Fibroblast of skin of right quadriceps (primary cell): ENCODE measurements around the gene ZNF385C.

Experiments
- DNase-seq: peaks from one replicate; pipeline ENCODE4 v3.0.0-alpha.2; 2013

Gene ZNF385C

DNA sequence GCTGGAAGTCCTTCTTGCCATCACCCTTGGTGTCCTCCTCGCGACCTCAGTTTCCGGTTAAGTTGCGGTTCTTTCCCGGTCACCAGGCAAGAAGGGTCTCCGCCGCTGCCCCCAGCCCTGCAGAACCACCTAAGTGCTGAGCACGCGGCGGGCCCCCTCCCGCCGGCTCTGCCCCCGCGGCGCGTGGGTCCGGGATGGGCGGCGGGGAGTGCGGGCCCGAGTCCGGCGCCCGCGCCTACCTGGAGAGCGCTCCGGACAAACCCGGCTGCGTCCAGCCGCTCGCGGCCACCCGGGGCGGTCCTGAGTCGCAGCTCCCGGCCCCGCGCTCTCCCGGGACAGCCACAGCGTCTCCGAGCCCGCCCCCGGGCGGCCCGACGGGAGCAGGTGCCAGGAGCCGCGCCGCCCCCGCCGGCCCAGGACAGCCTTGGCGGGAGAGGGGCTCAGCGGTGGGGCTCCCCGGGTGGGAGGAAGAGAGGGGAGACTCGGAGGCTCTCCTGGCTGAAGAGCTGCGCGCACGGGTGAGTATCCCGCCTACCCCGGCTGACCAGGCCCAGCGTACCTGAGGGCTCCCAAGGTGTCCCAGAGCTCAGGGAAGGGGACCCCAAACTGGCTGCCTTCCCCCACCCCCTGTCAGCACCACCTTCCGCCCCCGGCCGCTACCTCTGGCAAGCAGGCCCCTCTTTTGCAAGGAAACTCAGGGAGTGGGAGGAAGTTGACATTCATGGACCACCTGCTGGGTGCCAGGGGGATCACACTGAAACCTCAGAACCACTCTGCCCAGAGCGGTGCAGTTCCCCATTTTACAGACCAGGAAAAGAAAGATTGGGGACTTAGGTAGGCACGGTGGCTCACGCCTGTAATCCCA is 25.7 kb downstream of the ZNF385C start:
- no peak for DNase-seq

- DNase-seq: no peak
Observed at GRCh38 chr17:42071810-42072209, 26.5 kb downstream of the ZNF385C start.

- DNase-seq: no peak
Observed at GRCh38 chr17:42068979-42069378, 29.3 kb downstream of the ZNF385C start.

- DNase-seq: peak; percentile 24
Observed at GRCh38 chr17:42067371-42068091, 30.7 kb downstream of the ZNF385C start.

GRCh38 chr17:42065201-42065600 is 33.1 kb downstream of the ZNF385C start:
- DNase-seq: no peak

DNA sequence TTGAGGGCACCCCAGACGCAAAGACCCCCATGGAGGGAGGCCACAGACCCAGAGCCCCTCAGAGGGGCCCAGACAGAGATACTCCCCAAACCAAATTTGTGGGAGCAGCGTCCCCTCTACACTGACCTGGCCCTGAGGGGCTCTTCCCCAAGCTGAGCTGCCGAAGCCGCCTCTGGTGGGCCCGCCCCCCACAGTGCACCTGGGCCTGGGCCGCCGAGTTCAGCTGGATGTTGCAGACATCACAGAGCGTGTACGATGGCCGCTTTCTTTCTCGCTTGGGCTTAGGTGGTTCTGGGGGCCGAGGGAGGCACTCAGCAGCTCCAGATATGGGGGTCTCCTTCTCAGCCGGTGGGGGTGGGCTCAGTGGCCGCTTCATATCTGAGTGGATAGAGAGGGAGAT is 35.6 kb downstream of the ZNF385C start:
- no peak for DNase-seq

GRCh38 chr17:42061646-42062487 is 36.4 kb downstream of the ZNF385C start:
- no peak for DNase-seq

DNA sequence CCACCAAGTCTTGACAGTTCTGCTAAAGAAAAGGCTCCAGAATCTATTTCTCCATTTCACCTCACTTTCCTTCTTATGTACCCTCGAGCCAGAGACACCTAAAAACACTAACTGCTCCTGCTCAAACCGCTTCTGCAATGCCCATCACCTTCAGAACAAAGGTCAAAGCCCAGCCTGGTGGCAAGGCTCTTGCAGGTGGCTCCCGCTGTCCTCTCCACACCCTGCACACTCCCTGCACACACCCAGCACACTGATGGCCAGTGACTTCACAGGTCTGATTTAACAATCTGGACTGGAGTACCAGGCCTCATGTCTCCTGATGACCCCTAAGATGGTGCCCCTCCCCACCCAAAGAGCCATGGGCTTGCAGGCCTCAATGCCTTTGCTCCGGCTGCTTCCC is 38.0 kb downstream of the ZNF385C start:
- DNase-seq: no peak

DNA sequence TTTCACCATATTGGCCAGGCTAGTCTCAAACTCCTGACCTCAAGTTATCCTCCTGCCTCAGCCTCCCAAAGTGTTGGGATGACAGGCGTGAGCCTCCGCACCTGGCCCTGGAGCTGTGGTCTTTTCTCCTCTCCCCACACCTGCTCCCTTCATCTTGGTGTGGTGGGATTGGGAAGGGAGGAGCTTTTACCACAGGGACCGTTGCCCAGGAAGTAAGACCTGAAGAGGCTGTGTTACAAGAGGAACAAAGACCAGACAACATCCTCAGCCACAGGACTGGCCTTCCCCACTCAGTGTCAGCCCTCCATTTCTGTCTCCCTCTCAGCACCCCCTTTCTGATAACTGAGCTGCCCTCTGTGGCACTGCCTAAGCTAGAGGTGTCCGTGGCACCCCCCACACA is 38.5 kb downstream of the ZNF385C start:
- no peak for DNase-seq

- no peak for DNase-seq
Observed at GRCh38 chr17:42058063-42058462, 40.2 kb downstream of the ZNF385C start.

- no peak for DNase-seq
Observed at GRCh38 chr17:42056635-42057034, 41.6 kb downstream of the ZNF385C start.

- peak; percentile 17 for DNase-seq
Observed at GRCh38 chr17:42055496-42055895, 42.8 kb downstream of the ZNF385C start.

- DNase-seq: no peak
Observed at GRCh38 chr17:42055027-42055426, 43.2 kb downstream of the ZNF385C start.

GRCh38 chr17:42053731-42054500 is 44.4 kb downstream of the ZNF385C start:
- DNase-seq: no peak

DNA sequence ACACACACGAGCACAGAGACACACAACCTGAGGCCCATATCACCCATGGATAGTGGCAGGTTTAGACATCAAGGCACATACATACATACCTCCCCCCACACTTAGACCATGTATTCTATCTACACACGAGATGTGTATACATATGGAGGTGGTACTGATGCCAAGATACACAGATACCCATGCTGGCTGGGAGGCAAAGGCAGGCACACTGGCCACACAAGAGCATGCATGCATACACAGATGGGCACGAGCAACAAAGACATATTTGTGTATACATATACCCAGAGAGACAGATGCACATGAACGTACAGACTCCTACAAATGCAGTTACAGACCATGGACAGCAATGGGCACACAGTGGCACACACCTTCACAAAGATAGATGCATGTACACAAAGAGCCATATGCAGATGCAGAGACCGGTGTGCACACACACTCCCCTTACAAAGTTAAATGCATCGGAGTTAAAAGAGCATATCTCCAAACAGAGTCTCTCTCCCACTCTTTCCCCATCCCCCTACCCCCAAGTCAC is 45.9 kb downstream of the ZNF385C start:
- DNase-seq: no peak

- no peak for DNase-seq
Observed at GRCh38 chr17:42051645-42052044, 46.6 kb downstream of the ZNF385C start.

DNA sequence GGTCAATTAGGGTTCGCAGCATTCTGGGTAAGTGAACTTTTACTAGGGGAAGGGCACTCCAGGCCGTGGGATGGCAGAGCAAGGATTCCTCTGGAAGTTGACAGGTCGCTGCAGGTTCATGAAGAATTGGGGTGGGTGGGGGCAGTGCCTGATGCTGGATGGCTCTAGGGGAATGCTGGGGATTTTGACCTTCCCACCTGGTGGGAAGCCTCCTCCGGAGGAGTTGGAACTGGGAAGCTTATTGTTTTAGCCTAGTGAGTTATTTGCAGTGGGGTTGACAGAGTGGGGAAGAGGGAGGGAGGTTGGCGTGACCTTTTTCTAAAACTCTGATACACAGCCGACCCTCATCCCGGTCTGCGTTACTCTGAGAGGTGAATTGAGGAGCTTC is 47.3 kb downstream of the ZNF385C start:
- DNase-seq: no peak

GRCh38 chr17:42050393-42051012 is 47.8 kb downstream of the ZNF385C start, which contains the start of gene C17orf113:
C17orf113 (minus strand) TSS chr17:42050601; CDS start chr17:42043376, 7,225 bp downstream.
- DNase-seq: peak; percentile 25

- DNase-seq: no peak
Observed at GRCh38 chr17:42049834-42050392, 48.4 kb downstream of the ZNF385C start.

GRCh38 chr17:42047343-42047742 is 50.9 kb downstream of the ZNF385C start:
- no peak for DNase-seq

DNA sequence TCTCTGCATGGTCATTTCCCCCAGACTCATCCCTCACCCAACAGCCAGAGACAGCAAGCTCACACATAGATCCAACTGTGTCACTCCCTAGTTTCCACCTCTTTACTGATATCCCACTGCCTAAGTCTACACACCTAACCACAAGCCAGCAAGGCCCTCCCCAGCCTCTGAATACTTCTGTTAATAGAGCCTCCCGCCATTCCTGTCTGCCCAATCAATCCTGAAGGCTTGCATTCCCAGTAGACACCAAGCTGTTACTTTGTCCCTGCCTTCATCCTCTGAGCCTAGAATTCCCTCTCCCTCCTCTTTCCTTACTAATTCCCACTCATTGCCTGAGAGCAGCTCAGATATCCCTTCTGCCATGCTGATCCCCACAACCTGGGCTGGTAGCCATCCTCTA is 52.6 kb downstream of the ZNF385C start:
- DNase-seq: no peak
